Caco-2 (cell line): ENCODE measurements around the gene TRAPPC10. TPM values are rescaled to one million over a fixed set of nuclear protein-coding genes. Genes with fewer than 3 reads are reported as not detected.

Source experiments
- BruUV-seq: library from RNA; stranded (reverse); fragments of 400-500 nt; replicated peaks from 2 replicates; lab custom pipeline; 2021; lab: Mats Ljungman, UMichigan
- CTCF ChIA-PET: fragments of 300-600 bp; sonication (Branson Sonifier 250); formaldehyde crosslinking; loops from one replicate; lab custom pipeline; 2022; ENCODE audit warnings: antibody characterized with exemption; lab: Charles Lee
- POLR2A ChIA-PET: fragments of 300-600 bp; sonication (Branson Sonifier 250); formaldehyde crosslinking; loops from one replicate; lab custom pipeline; 2022; ENCODE audit warnings: antibody characterized with exemption; lab: Charles Lee
- DNase-seq, 2 experiments: peaks; one replicate each; pipeline versions ENCODE4 v3.0.0 to v3.0.0-alpha.2; 2020 to 2022
- H3K27me3 ChIP-seq: replicated peaks from 2 replicates; pipeline ENCODE4 v1.6.0; 2011; ENCODE audit warnings: low read length; ENCODE audit not compliant: control insufficient read depth, insufficient read depth
- H3K36me3 ChIP-seq: 2 replicates; pipeline ENCODE4 v1.5.1; 2011; ENCODE audit warnings: low read length; ENCODE audit not compliant: control insufficient read depth, insufficient read depth
- H3K4me1 ChIP-seq: fragments of 250-450 bp; sonication (Bioruptor Pico); 2 replicates; pipeline ENCODE4 v1.5.1; 2020; ENCODE audit warnings: mild to moderate bottlenecking
- H3K4me3 ChIP-seq: 2 replicates; pipeline ENCODE4 v1.5.1; 2011; ENCODE audit warnings: low read depth, mild to moderate bottlenecking, control low read depth, low read length
- H3K9me3 ChIP-seq: fragments of 250-450 bp; sonication (Bioruptor Pico); 2 replicates; pipeline ENCODE4 v1.5.1; 2020; ENCODE audit warnings: mild to moderate bottlenecking, moderate library complexity
- H3K27ac Mint-ChIP-seq: one replicate; pipeline ENCODE4 v1.8.0; 2022; ENCODE audit warnings: mixed read lengths; ENCODE audit not compliant: unreplicated experiment
- H3K27me3 Mint-ChIP-seq: one replicate; pipeline ENCODE4 v1.8.0; 2022; ENCODE audit warnings: mixed read lengths; ENCODE audit not compliant: insufficient read depth, unreplicated experiment
- H3K36me3 Mint-ChIP-seq: one replicate; pipeline ENCODE4 v1.8.0; 2022; ENCODE audit warnings: mild to moderate bottlenecking, mixed read lengths; ENCODE audit not compliant: insufficient read depth, unreplicated experiment
- H3K4me1 Mint-ChIP-seq: one replicate; pipeline ENCODE4 v1.8.0; 2022; ENCODE audit warnings: low read depth, mixed read lengths; ENCODE audit not compliant: unreplicated experiment
- H3K4me3 Mint-ChIP-seq: one replicate; pipeline ENCODE4 v1.8.0; 2022; ENCODE audit warnings: mild to moderate bottlenecking, moderate library complexity, mixed read lengths; ENCODE audit not compliant: unreplicated experiment
- H3K9me3 Mint-ChIP-seq: one replicate; pipeline ENCODE4 v1.8.0; 2022; ENCODE audit warnings: mixed read lengths; ENCODE audit not compliant: unreplicated experiment
- intact Hi-C: fragments of 100-400 bp; cut with micrococcal nuclease; formaldehyde crosslinking; loops from one replicate; pipeline ENCODE4 v1.10.0; 2022; ENCODE audit not compliant: unreplicated experiment
- total RNA-seq: library from RNA; stranded (reverse); gene quantifications from 2 replicates; pipeline ENCODE4 v1.2.3, GENCODE V29; 2022
- TF ChIP-seq, protein P1 (sequence below), 2 experiments: fragments of 200-600 bp in 1 of 2; IDR thresholded peaks; 1 replicate in 1 of 2; 2 replicates in 1 of 2; pipeline versions ENCODE4 v1.5.1 to v1.8.0; 2011 to 2022; ENCODE audit warnings: antibody characterized with exemption in 1 of 2, control low read depth in 1 of 2, inconsistent platforms in 1 of 2, low read depth in 1 of 2, low read length in 1 of 2, mild to moderate bottlenecking in 1 of 2, moderate library complexity in 1 of 2; ENCODE audit not compliant: insufficient read depth in 1 of 2, severe bottlenecking in 1 of 2, unreplicated experiment in 1 of 2

The TRAPPC10 gene
- total RNA-seq, 1 experiment from 2014 or later, result 43.4 TPM

- Mint-ChIP-seq H3K27ac (no peak overlapping the region), H3K4me3 (no peak overlapping the region), H3K9me3 (no peaks in the 10 kb centered on the region), H3K27me3 (no peaks in the 10 kb centered on the region), H3K36me3 (peaks cover 15% of the 10 kb centered on the region), H3K4me1 (peaks cover 19% of the 10 kb centered on the region)
- Histone ChIP-seq H3K36me3 (no peaks in the 10 kb centered on the region), H3K27me3 (no peaks in the 10 kb centered on the region), H3K9me3 (no peaks in the 10 kb centered on the region), H3K4me3 (no peak overlapping the region), H3K4me1 (peaks cover 4% of the 10 kb centered on the region; the same call in 1 of the 2 replicates)
- CTCF ChIA-PET, result interaction anchor here (0.6 kb wide), 1 partner anchor 159 kb away, joined by 5 read pairs; no protein-coding TSS in a partner anchor
- intact Hi-C loops, result no loop called here
- POLR2A ChIA-PET, result no interaction called here
- BruUV-seq, result no TSS peak
- DNase-seq, result no peak
- TF ChIP-seq, protein P1, sequence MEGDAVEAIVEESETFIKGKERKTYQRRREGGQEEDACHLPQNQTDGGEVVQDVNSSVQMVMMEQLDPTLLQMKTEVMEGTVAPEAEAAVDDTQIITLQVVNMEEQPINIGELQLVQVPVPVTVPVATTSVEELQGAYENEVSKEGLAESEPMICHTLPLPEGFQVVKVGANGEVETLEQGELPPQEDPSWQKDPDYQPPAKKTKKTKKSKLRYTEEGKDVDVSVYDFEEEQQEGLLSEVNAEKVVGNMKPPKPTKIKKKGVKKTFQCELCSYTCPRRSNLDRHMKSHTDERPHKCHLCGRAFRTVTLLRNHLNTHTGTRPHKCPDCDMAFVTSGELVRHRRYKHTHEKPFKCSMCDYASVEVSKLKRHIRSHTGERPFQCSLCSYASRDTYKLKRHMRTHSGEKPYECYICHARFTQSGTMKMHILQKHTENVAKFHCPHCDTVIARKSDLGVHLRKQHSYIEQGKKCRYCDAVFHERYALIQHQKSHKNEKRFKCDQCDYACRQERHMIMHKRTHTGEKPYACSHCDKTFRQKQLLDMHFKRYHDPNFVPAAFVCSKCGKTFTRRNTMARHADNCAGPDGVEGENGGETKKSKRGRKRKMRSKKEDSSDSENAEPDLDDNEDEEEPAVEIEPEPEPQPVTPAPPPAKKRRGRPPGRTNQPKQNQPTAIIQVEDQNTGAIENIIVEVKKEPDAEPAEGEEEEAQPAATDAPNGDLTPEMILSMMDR (IDR thresholded peaks at IDR 0.05; ENCODE audit: insufficient read depth in 1 of 2, low read depth in 1 of 2, low read length in 1 of 2, severe bottlenecking in 1 of 2, unreplicated experiment in 1 of 2), result no peak
Observed at GRCh38 chr21:44024887-44025353, 12.8 kb downstream of the TRAPPC10 start.

- ChIA-PET POLR2A (no interaction called here), CTCF (no interaction called here)
- no peak for DNase-seq
- Histone ChIP-seq H3K4me1 (no peaks in the 10 kb centered on the region), H3K9me3 (no peaks in the 10 kb centered on the region), H3K4me3 (no peak overlapping the region), H3K27me3 (no peaks in the 10 kb centered on the region), H3K36me3 (no peaks in the 10 kb centered on the region)
- TF ChIP-seq, protein P1 (IDR thresholded peaks at IDR 0.05; ENCODE audit: insufficient read depth in 1 of 2, low read depth in 1 of 2, low read length in 1 of 2, severe bottlenecking in 1 of 2, unreplicated experiment in 1 of 2), result no peak
- Mint-ChIP-seq H3K36me3 (peaks cover 21% of the 10 kb centered on the region), H3K4me1 (peaks cover 13% of the 10 kb centered on the region), H3K27ac (no peak overlapping the region), H3K4me3 (no peak overlapping the region), H3K9me3 (no peaks in the 10 kb centered on the region), H3K27me3 (no peaks in the 10 kb centered on the region)
- no TSS peak for BruUV-seq
- intact Hi-C loops, result no loop called here
Observed at GRCh38 chr21:44027607-44028286, 15.6 kb downstream of the TRAPPC10 start.

DNA sequence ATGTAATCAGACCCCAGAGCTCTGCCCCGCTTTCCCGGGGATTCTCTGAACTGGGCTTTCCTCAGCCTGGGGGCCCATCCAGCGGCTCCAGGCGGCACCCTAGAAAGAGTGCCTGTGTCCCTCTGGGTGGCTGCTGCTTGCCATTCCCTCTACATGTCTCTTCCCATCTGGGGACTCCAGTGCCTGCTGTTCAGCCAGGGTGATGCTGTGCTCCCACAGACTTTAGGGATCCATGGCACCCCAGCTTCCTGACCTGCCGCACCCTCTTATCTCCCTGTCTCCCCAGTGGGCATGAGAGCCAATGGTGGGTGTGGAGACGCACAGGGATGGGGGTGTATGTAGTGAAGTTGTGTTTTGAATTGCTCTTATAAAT is 16.2 kb downstream of the TRAPPC10 start:
- H3K36me3 Mint-ChIP-seq, result peaks cover 26% of the 10 kb centered on the region
- H3K4me3 Mint-ChIP-seq, result no peak overlapping the region
- H3K36me3 ChIP-seq, result no peaks in the 10 kb centered on the region
- no peaks in the 10 kb centered on the region for H3K27me3 ChIP-seq
- ChIA-PET CTCF (no interaction called here), POLR2A (no interaction called here)
- DNase-seq, result no peak
- TF ChIP-seq, protein P1 (IDR thresholded peaks at IDR 0.05; ENCODE audit: insufficient read depth in 1 of 2, low read depth in 1 of 2, low read length in 1 of 2, severe bottlenecking in 1 of 2, unreplicated experiment in 1 of 2), result no peak
- no peaks in the 10 kb centered on the region for H3K9me3 ChIP-seq
- peaks cover 13% of the 10 kb centered on the region for H3K4me1 Mint-ChIP-seq
- BruUV-seq, result no TSS peak
- no peaks in the 10 kb centered on the region for H3K9me3 Mint-ChIP-seq
- H3K4me1 ChIP-seq, result no peaks in the 10 kb centered on the region
- H3K27ac Mint-ChIP-seq, result no peak overlapping the region
- H3K27me3 Mint-ChIP-seq, result no peaks in the 10 kb centered on the region
- intact Hi-C loops, result no loop called here
- no peak overlapping the region for H3K4me3 ChIP-seq
